OCI-LY3 (cell line): Measurements from ENCODE around the gene SERPINA1.

ENCODE experiments used
- H2AFZ ChIP-seq: fragments of 200-600, 300-600 bp; shearing (Covaris generic); 2 replicates; pipeline ENCODE4 v1.6.0; 2014; ENCODE audit warnings: antibody characterized with exemption, low read depth, low read length
- H3K27ac ChIP-seq: fragments of 200-600, 300-600 bp; sonication (generic); 2 replicates; pipeline ENCODE4 v1.5.1; 2014; ENCODE audit warnings: mild to moderate bottlenecking, low read length, moderate library complexity, mixed read lengths
- H3K27me3 ChIP-seq: fragments of 200-600, 300-600 bp; sonication (generic); 2 replicates; pipeline ENCODE4 v1.6.1; 2014; ENCODE audit warnings: low read depth, low read length, mixed read lengths
- H3K36me3 ChIP-seq: fragments of 200-600, 300-600 bp; sonication (generic); replicated peaks from 2 replicates; pipeline ENCODE3; 2014; ENCODE audit warnings: low read depth, low read length, mixed read lengths
- H3K4me1 ChIP-seq: fragments of 300-600, 200-600 bp; sonication (generic); 2 replicates; pipeline ENCODE4 v1.6.1; 2014; ENCODE audit warnings: low read length, mixed read lengths
- H3K4me2 ChIP-seq: fragments of 200-600, 300-600 bp; sonication (generic); 2 replicates; pipeline ENCODE4 v1.6.1; 2014; ENCODE audit warnings: low read length, mixed read lengths
- H3K4me3 ChIP-seq: fragments of 300-600, 200-600 bp; sonication (generic); 2 replicates; pipeline ENCODE4 v1.5.1; 2014; ENCODE audit warnings: antibody characterized with exemption, mild to moderate bottlenecking, low read length, moderate library complexity
- H3K79me2 ChIP-seq: fragments of 300-600, 200-600 bp; shearing (Covaris generic); 2 replicates; pipeline ENCODE4 v1.6.1; 2014; ENCODE audit warnings: mild to moderate bottlenecking, low read length, mixed read lengths
- H3K9ac ChIP-seq: fragments of 300-600, 200-600 bp; shearing (Covaris generic); 2 replicates; pipeline ENCODE4 v1.6.0; 2014; ENCODE audit warnings: mild to moderate bottlenecking, low read length, moderate library complexity
- H3K9me3 ChIP-seq: fragments of 200-600, 300-600 bp; shearing (Covaris generic); 2 replicates; pipeline ENCODE4 v1.6.1; 2014; ENCODE audit warnings: low read length, mixed read lengths; ENCODE audit not compliant: insufficient read depth
- H4K20me1 ChIP-seq: fragments of 200-600, 300-600 bp; sonication (generic); 2 replicates; pipeline ENCODE4 v1.6.1; 2016; ENCODE audit warnings: low read length, mixed read lengths; ENCODE audit not compliant: insufficient read depth
- EZH2phosphoT487 ChIP-seq: fragments of 200-600 bp; shearing (Covaris generic); IDR thresholded peaks from 2 replicates; pipeline ENCODE4 v1.6.1; 2018; ENCODE audit warnings: antibody characterized with exemption, mixed run types, low read depth
- TF ChIP-seq, protein P1 (sequence below): fragments of 200-600, 300-600 bp; sonication (generic); IDR thresholded peaks from 2 replicates; pipeline ENCODE4 v1.5.1; 2014; ENCODE audit warnings: antibody characterized with exemption, low read length, low read depth

The SERPINA1 gene

GRCh38 chr14:94388384-94389103 is at the start of gene SERPINA1:
TSS of gene SERPINA1 (minus strand) at chr14:94388602. CDS start at chr14:94383237, 5,365 bp downstream.
- Histone ChIP-seq H3K9me3 (no peaks in the 10 kb centered on the region), H2AFZ (no peak within 1 kb of the TSS), H3K4me2 (no peak within 1 kb of the TSS)

DNA sequence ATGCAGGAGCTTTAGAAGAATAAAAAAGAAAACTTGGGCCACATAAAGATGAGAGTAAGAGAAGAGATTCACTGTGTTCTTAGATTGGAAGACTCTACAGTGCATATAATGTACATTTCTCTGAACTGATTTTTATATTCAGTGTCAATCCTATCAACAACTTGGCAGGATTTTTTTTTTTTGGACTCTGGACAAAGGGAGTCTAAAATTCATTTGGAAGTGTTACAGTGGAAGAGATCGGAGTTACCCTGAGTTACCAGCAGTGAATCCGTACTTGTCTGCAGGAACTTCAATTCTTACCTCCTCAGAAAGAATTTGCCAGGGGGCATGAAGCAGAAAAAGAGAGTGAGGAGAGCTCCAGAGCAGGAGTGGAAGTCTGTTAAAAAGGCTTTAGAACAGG is 40.2 kb upstream of the SERPINA1 start:
- Histone ChIP-seq H2AFZ (no peak overlapping the region), H3K27me3 (peaks cover 3% of the 10 kb centered on the region; the same call in 1 of the 2 replicates)
- TF ChIP-seq EZH2phosphoT487: no peak
- TF ChIP-seq, protein P1, sequence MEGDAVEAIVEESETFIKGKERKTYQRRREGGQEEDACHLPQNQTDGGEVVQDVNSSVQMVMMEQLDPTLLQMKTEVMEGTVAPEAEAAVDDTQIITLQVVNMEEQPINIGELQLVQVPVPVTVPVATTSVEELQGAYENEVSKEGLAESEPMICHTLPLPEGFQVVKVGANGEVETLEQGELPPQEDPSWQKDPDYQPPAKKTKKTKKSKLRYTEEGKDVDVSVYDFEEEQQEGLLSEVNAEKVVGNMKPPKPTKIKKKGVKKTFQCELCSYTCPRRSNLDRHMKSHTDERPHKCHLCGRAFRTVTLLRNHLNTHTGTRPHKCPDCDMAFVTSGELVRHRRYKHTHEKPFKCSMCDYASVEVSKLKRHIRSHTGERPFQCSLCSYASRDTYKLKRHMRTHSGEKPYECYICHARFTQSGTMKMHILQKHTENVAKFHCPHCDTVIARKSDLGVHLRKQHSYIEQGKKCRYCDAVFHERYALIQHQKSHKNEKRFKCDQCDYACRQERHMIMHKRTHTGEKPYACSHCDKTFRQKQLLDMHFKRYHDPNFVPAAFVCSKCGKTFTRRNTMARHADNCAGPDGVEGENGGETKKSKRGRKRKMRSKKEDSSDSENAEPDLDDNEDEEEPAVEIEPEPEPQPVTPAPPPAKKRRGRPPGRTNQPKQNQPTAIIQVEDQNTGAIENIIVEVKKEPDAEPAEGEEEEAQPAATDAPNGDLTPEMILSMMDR: no peak

More at GRCh38 chr14:94388384-94389103, at the start of gene SERPINA1:
- TF ChIP-seq, protein P1: no peak
- TF ChIP-seq EZH2phosphoT487: no peak
- H3K4me3 ChIP-seq: no peak within 1 kb of the TSS
- no peaks in the 10 kb centered on the region for H3K79me2 ChIP-seq
- H3K27me3 ChIP-seq: no peaks in the 10 kb centered on the region
- no peak within 1 kb of the TSS for H3K9ac ChIP-seq
- H3K36me3 ChIP-seq: no peaks in the 10 kb centered on the region
- H4K20me1 ChIP-seq: no peaks in the 10 kb centered on the region
- no peak within 1 kb of the TSS for H3K27ac ChIP-seq
- peaks cover 20% of the 10 kb centered on the region for H3K4me1 ChIP-seq

GRCh38 chr14:94427016-94427613 is 38.7 kb upstream of the SERPINA1 start:
- Histone ChIP-seq H3K79me2 (no peaks in the 10 kb centered on the region), H3K9me3 (no peaks in the 10 kb centered on the region), H4K20me1 (no peaks in the 10 kb centered on the region), H3K27ac (no peak overlapping the region), H3K4me2 (no peak overlapping the region), H3K4me3 (no peak overlapping the region), H3K36me3 (no peaks in the 10 kb centered on the region), H3K4me1 (peaks cover 2% of the 10 kb centered on the region; the same call in 1 of the 2 replicates), H3K9ac (no peak overlapping the region), H2AFZ (no peak overlapping the region), H3K27me3 (peaks cover 3% of the 10 kb centered on the region; the same call in 1 of the 2 replicates)
- TF ChIP-seq, protein P1: no peak
- no peak for TF ChIP-seq EZH2phosphoT487

More for the DNA sequence above, 40.2 kb upstream of the SERPINA1 start:
- Histone ChIP-seq H3K9me3 (no peaks in the 10 kb centered on the region), H4K20me1 (no peaks in the 10 kb centered on the region), H3K4me1 (peaks cover 1% of the 10 kb centered on the region; the same call in 1 of the 2 replicates), H3K9ac (no peak overlapping the region), H3K4me2 (no peak overlapping the region), H3K36me3 (no peaks in the 10 kb centered on the region), H3K79me2 (no peaks in the 10 kb centered on the region), H3K27ac (no peak overlapping the region), H3K4me3 (no peak overlapping the region)

DNA sequence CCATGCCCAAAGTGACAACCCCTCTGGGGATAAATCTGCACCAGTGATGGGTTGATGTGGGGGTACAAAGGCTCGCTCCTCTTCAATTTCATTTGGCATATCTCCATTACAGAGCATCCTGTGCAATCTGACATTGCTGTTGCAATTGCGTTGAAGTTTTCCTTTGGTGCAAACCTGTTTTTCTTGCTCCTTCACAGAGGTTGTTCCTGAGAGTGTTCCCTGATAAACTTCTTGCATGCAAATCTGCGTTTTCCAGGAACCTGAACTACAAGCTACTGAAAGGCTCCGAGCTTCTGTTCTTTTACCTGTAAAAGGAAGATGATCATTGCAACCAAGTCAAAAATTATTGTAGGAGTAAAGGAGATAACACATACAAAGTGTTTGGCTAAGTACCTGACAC is 38.1 kb upstream of the SERPINA1 start:
- Histone ChIP-seq H3K4me2 (no peak overlapping the region), H3K4me1 (peaks cover 2% of the 10 kb centered on the region; the same call in 1 of the 2 replicates), H3K9me3 (no peaks in the 10 kb centered on the region), H3K9ac (no peak overlapping the region), H3K27ac (no peak overlapping the region), H3K27me3 (peaks cover 3% of the 10 kb centered on the region; the same call in 1 of the 2 replicates), H3K79me2 (no peaks in the 10 kb centered on the region), H3K36me3 (no peaks in the 10 kb centered on the region), H3K4me3 (no peak overlapping the region), H4K20me1 (no peaks in the 10 kb centered on the region), H2AFZ (no peak overlapping the region)
- TF ChIP-seq EZH2phosphoT487: no peak
- TF ChIP-seq, protein P1: no peak
